K562 (cell line): ENCODE measurements around the gene CPA4. TPM values are rescaled to one million over a fixed set of nuclear protein-coding genes. Genes with fewer than 3 reads are reported as not detected.

Experiments
- ATAC-seq: fragments of 200-7000 bp; cut with Tn5 transposase; 3 replicates; pipeline ENCODE4 v1.9.1; 2020; ENCODE audit warnings: moderate library complexity
- BruUV-seq: library from RNA; stranded (reverse); fragments of 400-500 nt; replicated peaks from 2 replicates; lab custom pipeline; 2021; lab: Mats Ljungman, UMichigan
- CTCF ChIA-PET: fragments of 300-600 bp; formaldehyde crosslinking; extraction: SDS; loops from one replicate; lab custom pipeline; 2021; ENCODE audit warnings: low intra/inter-chr PET ratio; lab: Yijun Ruan, JAX
- POLR2A ChIA-PET: fragments of 300-600, 350-650 bp; sonication (Branson Sonifier 250); formaldehyde crosslinking; extraction: SDS; loops from one replicate; lab custom pipeline; 2021; ENCODE audit warnings: antibody characterized with exemption, inconsistent platforms; lab: Yijun Ruan, JAX
- DNase-seq, 4 experiments: peaks; one replicate each; pipeline versions ENCODE4 v3.0.0 to v3.0.0-alpha.2; 2011 to 2018; ENCODE audit warnings: low spot score in 3 of 4, mixed read lengths in 3 of 4; ENCODE audit errors: extremely low read depth in 1 of 4
- FAIRE-seq: peaks from 2 replicates; lab custom pipeline; 2011; peaks lifted over from hg19 to GRCh38; lab: Jason Lieb, UNC
- H2AFZ ChIP-seq: 2 replicates; pipeline ENCODE4 v1.6.0; 2011; ENCODE audit warnings: low read depth, low read length, control low read depth, inconsistent platforms
- H3K27ac ChIP-seq: fragments of 200-600 bp; 3 replicates; pipeline ENCODE4 v1.8.0; 2011; ENCODE audit warnings: low read depth, mild to moderate bottlenecking, control low read depth, inconsistent platforms, low read length, moderate library complexity, mixed read lengths; ENCODE audit errors: extremely low read depth
- H3K27me3 ChIP-seq, 2 experiments: fragments of 300-600 bp in 1 of 2; 2 replicates in 1 of 2; 3 replicates in 1 of 2; pipeline versions ENCODE4 v1.6.0 to v1.8.0; 2011; ENCODE audit warnings: inconsistent platforms in 2 of 2, low read length in 2 of 2, mild to moderate bottlenecking in 1 of 2, mixed read lengths in 1 of 2, moderate library complexity in 1 of 2; ENCODE audit not compliant: control insufficient read depth in 2 of 2, insufficient read depth in 2 of 2
- H3K36me3 ChIP-seq: fragments of 300-600 bp; 3 replicates; pipeline ENCODE4 v1.8.0; 2011; ENCODE audit warnings: mild to moderate bottlenecking, low read length, inconsistent platforms; ENCODE audit not compliant: control insufficient read depth, insufficient read depth
- H3K4me1 ChIP-seq, 2 experiments: fragments of 200-600 bp in 1 of 2; replicated peaks in 1 of 2; 2 replicates in 1 of 2; 3 replicates in 1 of 2; pipeline versions ENCODE4 v1.5.1 to v1.8.0; 2011; ENCODE audit warnings: inconsistent platforms in 2 of 2, low read length in 2 of 2, mild to moderate bottlenecking in 1 of 2, mixed read lengths in 1 of 2, moderate library complexity in 1 of 2; ENCODE audit not compliant: control insufficient read depth in 2 of 2, insufficient read depth in 2 of 2
- H3K4me2 ChIP-seq: 2 replicates; pipeline ENCODE4 v1.6.1; 2011; ENCODE audit warnings: low read length, control low read depth, inconsistent platforms, mixed read lengths; ENCODE audit not compliant: insufficient read depth
- H3K4me3 ChIP-seq: fragments of 200-600 bp; sonication (generic), shearing (Covaris generic); 2 replicates; pipeline ENCODE4 v1.5.1; 2016; ENCODE audit warnings: control low read depth, inconsistent platforms
- H3K79me2 ChIP-seq: fragments of 200-600 bp; 3 replicates; pipeline ENCODE4 v1.8.0; 2011; ENCODE audit warnings: low read length, inconsistent platforms; ENCODE audit not compliant: control insufficient read depth, insufficient read depth
- H3K9ac ChIP-seq, 2 experiments: 2 replicates each; pipeline versions ENCODE4 v1.6.0 to v1.6.1; 2011; ENCODE audit warnings: low read depth in 2 of 2, low read length in 2 of 2, control low read depth in 1 of 2, inconsistent platforms in 1 of 2, mild to moderate bottlenecking in 1 of 2, mixed read lengths in 1 of 2; ENCODE audit not compliant: insufficient read depth in 1 of 2
- H3K9me1 ChIP-seq: one replicate; pipeline ENCODE4 v1.6.0; 2011; ENCODE audit warnings: inconsistent platforms, mild to moderate bottlenecking, low read length, moderate library complexity; ENCODE audit not compliant: control insufficient read depth, insufficient read depth
- H3K9me3 ChIP-seq: replicated peaks from 2 replicates; pipeline ENCODE4 v1.5.1; 2011; ENCODE audit warnings: low read depth, low read length, inconsistent platforms; ENCODE audit not compliant: control insufficient read depth, insufficient read depth
- H4K20me1 ChIP-seq: replicated peaks from 2 replicates; pipeline ENCODE4 v1.6.1; 2011; ENCODE audit warnings: low read length, inconsistent platforms, mixed read lengths; ENCODE audit not compliant: control insufficient read depth, insufficient read depth
- ATF3 ChIP-seq, 2 experiments: fragments of 450-650 bp in 1 of 2; sonication (generic) in 1 of 2; formaldehyde crosslinking in 1 of 2; IDR thresholded peaks in 1 of 2; conservative IDR thresholded peaks in 1 of 2; 2 replicates each; pipeline versions ENCODE4 v1.6.1 to v1.8.1; 2016 to 2023; ENCODE audit warnings: mild to moderate bottlenecking in 2 of 2, moderate library complexity in 2 of 2, inconsistent platforms in 1 of 2, missing genetic modification reagents in 1 of 2
- CBX5 ChIP-seq: IDR thresholded peaks from 2 replicates; pipeline ENCODE4 v1.6.1; 2014; ENCODE audit warnings: low read depth, borderline replicate concordance
- FOSL1 ChIP-seq: fragments of 200-800 bp; sonication (Bioruptor generic); conservative IDR thresholded peaks from 2 replicates; pipeline ENCODE4 v1.6.1; 2016; ENCODE audit warnings: missing genetic modification characterization, missing compliant biosample characterization
- JUN ChIP-seq, 2 experiments: sonication (generic) in 1 of 2; formaldehyde crosslinking in 1 of 2; IDR thresholded peaks; 2 replicates each; pipeline versions ENCODE4 v1.6.1 to v1.8.0; 2012 to 2022; ENCODE audit warnings: borderline replicate concordance in 2 of 2, mild to moderate bottlenecking in 2 of 2, improper control_type of control experiment in 1 of 2, low read depth in 1 of 2, low read length in 1 of 2, missing genetic modification reagents in 1 of 2
- JUND ChIP-seq, 2 experiments: IDR thresholded peaks; 2 replicates in 1 of 2; 3 replicates in 1 of 2; pipeline ENCODE4 v1.6.1; 2011; ENCODE audit warnings: borderline replicate concordance in 2 of 2, low read depth in 2 of 2, low read length in 2 of 2, improper control_type of control experiment in 1 of 2, missing biosample characterization in 1 of 2, missing genetic modification characterization in 1 of 2, missing genetic modification reagents in 1 of 2
- ZNF561 ChIP-seq: fragments of 450-650 bp; formaldehyde crosslinking; conservative IDR thresholded peaks from 2 replicates; pipeline ENCODE4 v1.4.0; 2020; ENCODE audit warnings: mild to moderate bottlenecking, moderate library complexity
- WGBS: fragments of 100-300 bp; shearing (Covaris generic); methylation state at CpG from one replicate; pipeline ENCODE4 v1.1.6; 2016; ENCODE audit warnings: low coverage, mixed read lengths; ENCODE audit not compliant: insufficient coverage; ENCODE audit errors: missing lambda C conversion rate; 5-methylcytosine and 5-hydroxymethylcytosine counted together
- in situ Hi-C: fragments of 300-500 bp; cut with MboI; formaldehyde crosslinking; loops from 4 replicates; pipeline ENCODE4 v1.15.0; 2018; ENCODE audit warnings: inconsistent platforms, mixed read lengths
- intact Hi-C: fragments of 100-400 bp; cut with micrococcal nuclease; formaldehyde crosslinking; loops from 2 replicates; pipeline ENCODE4 v1.14.2; 2022
- polyA plus RNA-seq, 8 experiments: library from polyadenylated mRNA; depleted of rRNA in 4 of 8; stranded (reverse) in 5 of 8; unstranded in 3 of 8; fragments of >200 nt; fragmentation: Nextera tagmentation in 2 of 8; fragmentation: Illumina TruSeq in 1 of 8; extraction: Ambion mirVana in 2 of 8; extraction: Trizol in 1 of 8; gene quantifications; 2 replicates each; pipeline versions ENCODE4 v1.2.1 to v1.2.3, GENCODE V29; 2011 to 2014; ENCODE audit warnings: inconsistent platforms in 1 of 8, missing spikeins in 1 of 8
- total RNA-seq, 7 experiments: library from RNA; depleted of rRNA in 6 of 7; stranded (reverse); fragments of >200 nt in 6 of 7; fragmentation: Illumina TruSeq in 2 of 7; extraction: Trizol in 2 of 7; gene quantifications; 2 replicates each; pipeline versions ENCODE4 v1.2.1 to v1.2.3, GENCODE V29; 2011 to 2021; ENCODE audit warnings: low replicate concordance in 1 of 7

CPA4 gene
- total and polyA plus RNA-seq, 9 of the 15 experiments (the other 6 are each of a cell fraction or from before 2014, with no cell fraction given) = not detected

DNA sequence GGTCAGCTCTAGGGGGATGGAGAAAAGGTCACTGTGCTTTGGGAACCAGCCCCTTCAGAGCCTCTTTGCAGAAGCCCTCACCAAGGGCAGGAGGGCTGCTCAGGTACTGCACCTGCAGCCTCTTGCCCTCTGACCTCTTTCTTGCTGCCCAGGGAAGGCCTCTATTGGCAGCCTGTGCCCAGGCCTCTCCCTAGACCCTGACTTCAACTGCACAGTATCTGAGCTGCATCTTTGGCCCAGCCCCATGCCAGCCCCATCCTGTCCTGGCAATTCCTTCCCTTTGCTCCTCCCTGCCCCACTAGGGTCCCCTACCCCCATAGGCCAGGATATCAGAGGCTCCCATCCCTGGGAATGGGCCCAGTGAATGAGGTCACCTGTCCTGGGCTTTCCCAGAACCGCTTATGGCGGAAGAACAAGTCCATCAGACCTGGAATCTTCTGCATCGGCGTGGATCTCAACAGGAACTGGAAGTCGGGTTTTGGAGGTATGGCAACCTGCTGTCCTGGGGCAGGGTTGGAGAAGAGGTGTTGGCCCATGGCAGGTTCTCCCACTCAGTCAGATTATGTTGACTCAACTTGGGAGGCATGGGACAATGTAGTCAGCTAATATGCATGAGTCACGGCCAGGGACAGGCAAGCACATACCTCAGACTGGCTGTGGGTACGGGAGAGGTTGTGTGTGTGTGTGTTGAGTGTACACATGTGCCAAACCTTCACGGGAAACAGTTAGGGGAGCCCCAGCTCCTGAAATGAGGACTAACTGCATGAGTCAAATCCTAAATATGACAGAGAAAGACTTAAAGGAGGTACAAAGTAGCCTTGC, 70.3 kb downstream of the CPA4 start:
- no peaks in the 10 kb centered on the region for H3K36me3 ChIP-seq
- H3K9ac ChIP-seq = no peak overlapping the region; a peak in 1 of 4 replicates
- 3% methylated on average over 8 of the region's 8 CpGs for WGBS
- no peaks in the 10 kb centered on the region for H3K9me1 ChIP-seq
- intact Hi-C loops = loop anchor here (10.0 kb wide), 1 partner anchor 288 kb away; the partner anchor contains the start of gene KLHDC10
- H3K27ac ChIP-seq = no peak overlapping the region
- H2AFZ ChIP-seq = no peak overlapping the region
- in situ Hi-C loops = no loop called here
- ChIA-PET CTCF (no interaction called here), POLR2A (interaction anchor here (1.0 kb wide), 1 partner anchor 10 kb away, joined by 3 read pairs; no protein-coding TSS in a partner anchor)
- H4K20me1 ChIP-seq = no peaks in the 10 kb centered on the region
- ATAC-seq (no peak), DNase-seq (peak in 1 of 4 experiments; percentile 21), FAIRE-seq (no peak)
- TF ChIP-seq JUN (IDR thresholded peaks at IDR 0.05; ENCODE audit: borderline replicate concordance, low read depth, low read length) (peak; percentile 78), JUN (CRISPR knock-in tag; IDR thresholded peaks at IDR 0.05; ENCODE audit: borderline replicate concordance) (no peak), JUND (IDR thresholded peaks at IDR 0.05; ENCODE audit: borderline replicate concordance, low read depth, low read length) (peak; percentile 51; the same call in 1 of the 2 replicates), JUND (tag; IDR thresholded peaks at IDR 0.05; ENCODE audit: borderline replicate concordance, low read depth, low read length) (no peak), ATF3 (IDR thresholded peaks at IDR 0.05) (peak; percentile 65; the same call in 1 of the 2 replicates), ATF3 (CRISPR knock-in tag; conservative IDR thresholded peaks at IDR 0.05) (no peak), ZNF561 (CRISPR knock-in tag) (no peak), FOSL1 (tag) (peak; percentile 69), CBX5 (no peak)
- H3K9me3 ChIP-seq = peaks cover 5% of the 10 kb centered on the region; the same call in 1 of the 2 replicates
- H3K4me2 ChIP-seq = no peak overlapping the region
- no peaks in the 10 kb centered on the region for H3K79me2 ChIP-seq
- peaks cover 15 to 42% of the 10 kb centered on the region in 2 experiments for H3K27me3 ChIP-seq
- no TSS peak for BruUV-seq
- H3K4me3 ChIP-seq = no peak overlapping the region
- no peaks in the 10 kb centered on the region; a peak in 1 of 5 replicates for H3K4me1 ChIP-seq
